ENCODE measurements around the gene PRKACA.

Gene PRKACA

DNA sequence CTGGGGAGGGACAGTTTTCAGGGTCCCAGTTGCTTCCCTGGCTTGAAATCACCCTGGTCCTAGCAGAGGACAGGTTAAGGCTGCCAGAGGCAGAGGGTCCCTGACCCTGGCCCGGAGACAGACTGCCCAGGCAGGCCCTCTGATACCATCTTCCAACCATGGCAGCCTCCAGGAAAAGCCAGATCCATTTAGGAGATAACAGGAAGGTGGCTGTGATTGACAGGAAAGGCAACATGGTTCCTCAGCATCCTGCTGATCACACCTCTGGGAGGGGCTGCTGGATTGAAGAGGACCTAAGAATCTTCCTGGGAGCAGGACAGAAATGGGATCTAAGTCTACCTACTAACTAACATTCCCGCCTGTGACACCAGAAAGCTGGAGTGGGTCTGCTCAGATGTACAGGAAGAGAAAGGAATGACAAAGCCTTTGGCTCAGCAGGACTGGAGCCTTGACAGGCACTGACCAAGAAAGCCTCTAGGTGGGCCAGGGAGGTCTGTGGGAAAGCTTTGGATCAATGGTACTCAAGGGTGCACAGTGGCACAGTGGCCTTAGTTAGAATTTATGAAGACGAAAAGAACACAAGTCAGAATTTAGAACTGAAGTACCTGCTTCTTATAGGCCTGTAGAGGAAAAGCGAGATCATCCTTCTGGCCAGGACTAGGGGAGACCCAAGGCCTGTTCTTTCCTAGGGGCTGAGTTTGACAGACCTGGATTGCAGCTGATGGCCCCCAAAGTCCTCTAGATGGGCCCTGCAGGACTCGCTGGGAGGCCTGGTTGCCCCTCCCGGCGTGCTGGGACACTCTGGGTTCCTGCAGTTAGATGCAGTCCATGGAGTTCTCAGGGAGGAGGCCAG is 2.3 kb upstream of the PRKACA start:
- DNase-seq (ENCODE audit: extremely low read depth, low read depth): no peak
- TF ChIP-seq, protein P1, sequence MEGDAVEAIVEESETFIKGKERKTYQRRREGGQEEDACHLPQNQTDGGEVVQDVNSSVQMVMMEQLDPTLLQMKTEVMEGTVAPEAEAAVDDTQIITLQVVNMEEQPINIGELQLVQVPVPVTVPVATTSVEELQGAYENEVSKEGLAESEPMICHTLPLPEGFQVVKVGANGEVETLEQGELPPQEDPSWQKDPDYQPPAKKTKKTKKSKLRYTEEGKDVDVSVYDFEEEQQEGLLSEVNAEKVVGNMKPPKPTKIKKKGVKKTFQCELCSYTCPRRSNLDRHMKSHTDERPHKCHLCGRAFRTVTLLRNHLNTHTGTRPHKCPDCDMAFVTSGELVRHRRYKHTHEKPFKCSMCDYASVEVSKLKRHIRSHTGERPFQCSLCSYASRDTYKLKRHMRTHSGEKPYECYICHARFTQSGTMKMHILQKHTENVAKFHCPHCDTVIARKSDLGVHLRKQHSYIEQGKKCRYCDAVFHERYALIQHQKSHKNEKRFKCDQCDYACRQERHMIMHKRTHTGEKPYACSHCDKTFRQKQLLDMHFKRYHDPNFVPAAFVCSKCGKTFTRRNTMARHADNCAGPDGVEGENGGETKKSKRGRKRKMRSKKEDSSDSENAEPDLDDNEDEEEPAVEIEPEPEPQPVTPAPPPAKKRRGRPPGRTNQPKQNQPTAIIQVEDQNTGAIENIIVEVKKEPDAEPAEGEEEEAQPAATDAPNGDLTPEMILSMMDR (IDR thresholded peaks at IDR 0.05; ENCODE audit: low read depth, low read length): no peak

DNA sequence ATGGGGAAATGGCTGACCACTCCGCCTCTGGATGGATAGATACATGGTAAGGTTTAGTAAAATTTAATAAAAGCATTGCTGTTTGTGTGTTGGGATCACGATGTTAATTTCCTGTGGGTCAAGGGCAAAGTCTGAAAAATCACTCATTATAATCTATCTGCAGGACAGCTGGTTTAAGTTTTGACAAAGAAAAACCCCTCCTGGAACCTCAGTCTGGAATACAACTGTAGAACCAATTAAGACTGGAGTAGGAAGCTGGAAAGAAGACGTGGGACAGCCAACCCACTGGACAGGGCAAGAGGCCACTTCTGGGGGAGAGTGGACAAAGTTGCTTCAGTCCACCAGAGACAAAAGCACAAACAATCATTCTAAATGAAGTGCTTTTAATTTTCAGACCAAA is 1.6 kb upstream of the PRKACA start:
- TF ChIP-seq, protein P1 (IDR thresholded peaks at IDR 0.05; ENCODE audit: low read depth, low read length): no peak
- no peak for DNase-seq (ENCODE audit: extremely low read depth, low read depth)

DNA sequence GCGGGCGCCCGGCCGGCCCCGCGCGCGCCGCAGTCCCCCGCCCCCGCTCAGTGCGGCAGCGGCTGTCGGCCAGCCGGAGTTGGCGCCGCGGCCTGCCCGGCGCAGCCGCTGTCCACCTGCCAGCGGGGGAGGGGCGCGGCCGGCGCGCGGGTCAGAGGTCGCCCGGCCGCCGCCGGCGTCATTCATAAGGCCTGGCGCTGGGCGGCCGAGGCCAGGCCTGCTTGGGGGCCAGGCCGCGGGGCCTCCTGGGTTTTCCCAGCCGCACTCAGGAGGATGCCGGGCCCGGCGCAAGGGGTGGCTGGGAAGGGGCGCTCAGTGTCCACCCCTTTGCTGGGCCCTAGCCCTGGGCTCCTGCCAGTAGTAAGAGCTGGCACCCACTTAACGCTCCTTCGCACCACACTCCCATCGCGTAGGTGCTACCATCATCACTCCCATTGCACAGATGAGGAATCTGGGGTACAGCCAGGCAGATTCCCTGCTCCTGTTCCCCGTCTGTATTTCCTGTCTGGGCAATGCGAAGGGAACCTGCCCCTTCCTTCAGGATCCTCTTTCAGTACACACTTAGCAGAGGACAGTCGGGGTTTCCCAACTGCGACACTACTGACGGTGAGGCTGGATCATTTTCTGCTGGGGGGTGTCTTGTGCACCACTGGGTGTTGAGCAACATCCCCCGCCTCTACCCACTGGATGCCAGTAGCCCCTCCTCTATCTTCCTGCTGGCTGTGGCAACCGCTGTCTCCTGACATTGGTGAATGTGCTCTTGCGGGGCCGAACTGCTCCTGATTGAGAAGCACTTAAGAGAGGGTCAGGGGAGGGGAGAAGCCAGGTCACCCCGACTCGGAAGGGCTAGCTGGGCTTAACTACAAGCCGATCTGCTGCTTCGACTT is 846 bp upstream of the PRKACA start:
- DNase-seq (ENCODE audit: extremely low read depth, low read depth): peak; percentile 65
- TF ChIP-seq, protein P1 (IDR thresholded peaks at IDR 0.05; ENCODE audit: low read depth, low read length): no peak

DNA sequence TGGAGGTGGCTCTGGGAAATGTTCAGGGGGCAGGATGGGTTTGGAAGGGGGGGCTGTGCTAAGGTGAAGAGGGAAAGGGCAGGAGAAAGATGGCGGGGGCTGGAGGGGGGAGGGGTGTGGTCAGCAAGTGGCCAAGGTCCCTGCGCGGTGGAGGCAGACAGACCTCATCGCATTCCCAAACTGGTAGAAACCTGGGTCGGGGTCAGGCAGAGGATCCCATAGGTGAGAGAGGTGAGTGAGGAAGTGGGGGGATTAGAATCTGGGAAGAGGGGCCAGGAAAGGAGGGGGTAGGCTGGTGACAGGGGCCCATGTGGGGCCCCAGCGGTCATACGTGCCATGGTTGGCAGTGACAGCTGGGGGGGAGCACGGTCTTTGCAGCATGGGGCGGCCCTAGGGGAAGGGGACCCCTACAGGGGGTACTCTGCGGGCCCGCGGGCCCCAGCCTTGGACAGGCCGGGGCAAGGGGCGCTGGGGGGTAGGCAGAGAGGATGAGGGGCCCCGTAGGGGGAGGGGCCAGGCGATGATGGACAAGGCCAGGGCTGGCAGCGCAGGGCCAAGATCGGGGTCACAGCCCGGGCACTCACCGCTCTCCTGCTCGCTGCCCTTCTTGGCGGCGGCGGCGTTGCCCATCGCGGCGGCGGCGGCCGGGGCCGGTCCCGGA is 514 bp downstream of the PRKACA start:
- TF ChIP-seq, protein P1 (IDR thresholded peaks at IDR 0.05; ENCODE audit: low read depth, low read length): no peak

DNA sequence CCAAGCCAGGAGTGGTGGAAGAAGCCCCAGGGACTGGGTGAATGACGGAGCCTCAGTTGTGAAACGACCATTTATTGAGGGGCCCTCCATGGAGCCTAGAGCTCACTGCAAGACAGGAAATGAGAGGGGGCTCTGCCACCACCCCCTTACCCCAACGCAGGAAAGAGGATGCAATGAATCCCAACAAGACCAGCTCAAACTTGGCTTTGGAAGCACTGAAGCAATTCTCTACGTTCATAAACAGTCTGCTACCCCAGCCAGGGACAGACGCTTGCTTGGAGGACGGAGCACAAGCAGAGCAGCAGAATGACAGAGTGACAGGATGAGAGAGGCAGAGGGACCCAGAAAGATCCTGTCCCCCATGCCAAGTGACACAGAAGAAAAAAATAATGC is 1.0 kb downstream of the PRKACA start:
- no peak for DNase-seq (ENCODE audit: extremely low read depth, low read depth)
- TF ChIP-seq, protein P1 (IDR thresholded peaks at IDR 0.05; ENCODE audit: low read depth, low read length): no peak

More for the DNA sequence above, 514 bp downstream of the PRKACA start:
- DNase-seq (ENCODE audit: extremely low read depth, low read depth): no peak

DNA sequence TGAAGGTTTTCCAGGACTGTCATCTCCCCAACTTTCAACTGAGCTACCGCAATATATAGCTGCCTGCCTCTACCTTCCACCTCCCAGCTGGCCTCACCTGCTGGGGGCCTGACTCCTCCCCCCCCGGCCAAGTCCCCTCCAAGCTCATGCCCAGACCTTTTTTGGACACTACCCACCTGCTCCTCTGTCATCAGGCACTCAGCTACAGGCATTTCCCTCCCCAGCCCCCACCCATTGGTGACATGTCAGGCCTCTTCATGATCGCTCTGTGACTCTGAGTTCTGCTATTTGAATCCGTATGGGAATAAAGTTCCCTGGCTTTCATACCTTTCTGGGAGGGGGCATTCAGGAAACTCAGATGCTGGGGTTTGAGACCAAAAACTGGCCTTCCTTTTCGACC is 1.8 kb downstream of the PRKACA start:
- TF ChIP-seq, protein P1 (IDR thresholded peaks at IDR 0.05; ENCODE audit: low read depth, low read length): no peak
- DNase-seq (ENCODE audit: extremely low read depth, low read depth): no peak
